ENCODE results near the gene PARD6G.

The PARD6G gene

GRCh38 chr18:80143881-80144280, 103.4 kb downstream of the PARD6G start:
- no peak for DNase-seq (ENCODE audit: low spot score)

- DNase-seq (ENCODE audit: low spot score): no peak
Observed at GRCh38 chr18:80140455-80140985, 106.8 kb downstream of the PARD6G start.

- no peak for DNase-seq (ENCODE audit: low spot score)
Observed at GRCh38 chr18:80137976-80138375, 109.3 kb downstream of the PARD6G start.

- no peak for DNase-seq (ENCODE audit: low spot score)
Observed at GRCh38 chr18:80137137-80137536, 110.2 kb downstream of the PARD6G start.

- DNase-seq (ENCODE audit: low spot score): no peak
Observed at GRCh38 chr18:80136679-80137078, 110.6 kb downstream of the PARD6G start.

- DNase-seq (ENCODE audit: low spot score): no peak
Observed at GRCh38 chr18:80135136-80135535, 112.2 kb downstream of the PARD6G start.

- DNase-seq (ENCODE audit: low spot score): no peak
Observed at GRCh38 chr18:80133124-80133523, 114.2 kb downstream of the PARD6G start.

DNA sequence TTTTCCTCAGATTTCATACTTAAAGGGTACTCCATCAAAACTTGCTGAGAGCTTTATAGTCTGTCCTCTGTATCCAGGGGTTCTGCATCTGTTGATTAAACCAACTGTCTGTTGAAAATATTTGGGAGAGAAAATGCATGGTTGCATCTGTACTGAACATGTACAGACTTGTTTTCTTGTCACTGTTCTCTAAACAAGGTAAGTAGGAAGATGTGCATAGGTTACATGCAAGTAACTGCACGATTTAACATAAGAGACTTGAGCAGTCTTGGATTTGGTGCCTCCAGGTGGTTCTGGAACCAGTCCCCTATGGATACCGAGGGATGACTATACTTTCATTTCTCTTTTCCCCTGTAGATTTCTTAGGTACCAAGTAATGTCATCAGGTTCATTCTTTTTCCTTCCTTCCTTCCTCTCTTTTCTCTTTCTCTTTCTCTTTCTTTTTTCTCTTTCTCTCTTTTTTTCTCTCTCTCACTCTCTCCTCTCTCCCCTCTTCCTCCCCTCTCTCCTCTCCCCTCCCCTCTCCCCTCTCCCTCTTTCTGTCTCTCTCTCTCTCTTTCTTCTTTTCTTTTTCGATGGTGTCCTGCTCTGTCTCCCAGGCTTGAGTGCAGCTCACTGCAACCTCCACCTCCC, 115.0 kb downstream of the PARD6G start:
- DNase-seq (ENCODE audit: low spot score): no peak

DNA sequence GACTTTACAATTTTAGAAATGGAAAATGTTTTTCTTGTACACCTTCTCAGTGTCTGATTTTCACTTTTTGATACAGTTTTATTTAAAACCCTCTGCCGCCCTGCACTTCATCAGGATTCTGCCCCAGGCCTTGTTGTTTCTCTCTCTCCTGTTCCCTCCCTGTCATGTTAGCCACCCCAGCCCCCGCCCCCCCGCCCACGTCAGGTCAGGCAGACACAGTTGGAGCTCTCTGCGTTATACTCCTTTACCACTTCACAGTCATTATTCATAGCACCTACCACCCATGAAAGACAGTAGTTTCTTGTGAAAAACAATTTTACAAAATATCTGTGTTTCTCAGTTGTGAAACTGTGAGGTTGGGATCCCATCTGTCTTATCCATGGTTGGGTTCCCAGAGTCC, 116.8 kb downstream of the PARD6G start:
- DNase-seq (ENCODE audit: low spot score): no peak

GRCh38 chr18:80129672-80130367, 117.5 kb downstream of the PARD6G start:
- no peak for DNase-seq (ENCODE audit: low spot score)

DNA sequence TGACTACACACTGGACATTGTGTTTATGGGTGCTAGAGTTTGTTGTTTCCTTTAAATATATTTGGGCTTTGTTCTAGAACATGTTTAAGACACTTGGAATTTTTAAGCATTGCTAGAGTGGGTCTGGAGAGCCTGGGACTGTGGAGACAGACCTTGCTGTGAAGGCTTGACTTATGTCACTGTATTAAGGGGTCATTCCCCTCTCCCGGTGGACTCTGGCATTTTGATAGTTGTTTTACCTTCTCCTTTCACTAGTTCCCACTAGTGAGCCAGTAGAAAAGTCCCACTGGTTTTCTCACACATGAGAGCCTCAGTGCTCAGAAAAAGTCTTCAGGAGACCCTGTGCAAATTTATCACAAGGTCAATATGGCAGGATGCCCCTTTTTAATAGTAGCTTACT, 119.7 kb downstream of the PARD6G start:
- DNase-seq (ENCODE audit: low spot score): no peak

DNA sequence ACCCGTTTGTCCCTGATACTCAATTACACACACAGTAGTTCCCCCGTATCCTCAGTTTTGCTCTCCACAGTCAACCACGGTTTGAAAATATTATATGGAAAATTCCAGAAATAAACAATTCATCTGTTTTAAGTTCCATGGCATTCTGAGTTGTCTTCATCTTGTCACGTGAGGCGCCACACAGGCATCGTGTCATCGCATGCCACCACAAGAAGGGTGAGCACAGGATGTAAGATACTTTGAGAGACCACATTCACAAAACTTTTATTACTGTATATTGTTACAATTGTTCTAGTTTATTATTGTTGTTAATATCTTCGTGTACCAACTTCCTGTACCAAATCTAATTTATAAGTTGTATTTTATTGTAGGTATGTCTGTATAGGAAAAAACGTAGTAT, 120.5 kb downstream of the PARD6G start:
- DNase-seq (ENCODE audit: low spot score): no peak

- DNase-seq (ENCODE audit: low spot score): no peak
Observed at GRCh38 chr18:80124131-80124530, 123.2 kb downstream of the PARD6G start.

DNA sequence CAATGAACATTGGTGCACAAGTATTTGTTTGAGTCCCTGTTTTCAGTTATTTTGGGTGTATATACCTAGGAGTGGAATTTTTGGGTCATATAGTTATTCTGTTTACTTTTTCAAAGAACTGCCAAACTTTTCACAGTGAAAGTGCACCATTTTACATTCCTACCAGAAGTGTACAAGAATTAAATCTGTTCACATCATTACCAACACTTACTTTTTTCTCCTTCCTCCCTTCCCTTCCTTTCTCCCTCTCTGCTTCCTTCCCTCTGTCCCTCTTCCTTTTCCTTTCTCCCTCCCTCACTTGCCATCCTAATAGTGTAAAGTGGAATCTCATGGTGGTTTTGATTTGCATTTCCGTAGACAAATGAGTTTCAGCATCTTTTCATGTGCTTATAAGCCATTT, 126.4 kb downstream of the PARD6G start:
- DNase-seq (ENCODE audit: low spot score): no peak

DNA sequence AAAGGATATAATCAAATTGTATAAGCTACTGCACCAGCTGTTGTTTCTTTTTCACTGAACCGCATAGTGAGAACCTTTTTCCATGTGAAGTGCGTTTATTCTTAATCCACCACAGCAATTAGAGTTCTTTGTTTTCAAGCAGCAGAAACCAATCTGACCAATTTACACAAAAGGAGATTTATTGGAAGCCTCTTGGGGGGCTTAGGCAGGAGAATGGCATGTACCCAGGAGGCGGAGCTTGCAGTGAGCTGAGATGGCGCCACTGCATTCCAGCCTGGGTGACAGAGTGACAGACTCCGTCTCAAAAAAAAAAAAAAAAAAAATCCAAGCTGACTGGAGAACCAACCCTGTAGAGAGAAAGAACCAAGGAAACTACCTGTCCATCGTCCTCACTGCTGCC, 128.2 kb downstream of the PARD6G start:
- no peak for DNase-seq (ENCODE audit: low spot score)

DNA sequence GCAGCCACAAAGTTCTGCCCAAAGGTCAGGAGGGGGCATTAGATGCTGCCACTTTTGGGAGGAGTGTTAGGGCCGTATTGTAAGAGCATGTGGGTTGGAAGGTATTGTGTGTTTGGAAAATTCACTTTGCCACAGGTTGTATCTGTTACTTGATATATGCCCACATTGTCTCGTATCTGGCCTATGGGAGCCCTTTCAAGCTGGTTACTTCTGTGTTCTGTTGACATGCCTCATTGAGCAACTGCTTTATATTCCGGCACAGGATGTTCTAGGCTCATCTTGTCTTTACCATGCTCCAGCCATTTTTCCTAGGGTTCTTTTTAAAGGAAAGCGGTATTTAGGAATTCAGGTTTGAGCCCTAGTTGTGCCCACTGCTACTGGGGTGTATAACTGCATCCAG, 132.3 kb downstream of the PARD6G start:
- no peak for DNase-seq (ENCODE audit: low spot score)

GRCh38 chr18:80112624-80113248, 134.6 kb downstream of the PARD6G start:
- DNase-seq (ENCODE audit: low spot score): no peak

DNA sequence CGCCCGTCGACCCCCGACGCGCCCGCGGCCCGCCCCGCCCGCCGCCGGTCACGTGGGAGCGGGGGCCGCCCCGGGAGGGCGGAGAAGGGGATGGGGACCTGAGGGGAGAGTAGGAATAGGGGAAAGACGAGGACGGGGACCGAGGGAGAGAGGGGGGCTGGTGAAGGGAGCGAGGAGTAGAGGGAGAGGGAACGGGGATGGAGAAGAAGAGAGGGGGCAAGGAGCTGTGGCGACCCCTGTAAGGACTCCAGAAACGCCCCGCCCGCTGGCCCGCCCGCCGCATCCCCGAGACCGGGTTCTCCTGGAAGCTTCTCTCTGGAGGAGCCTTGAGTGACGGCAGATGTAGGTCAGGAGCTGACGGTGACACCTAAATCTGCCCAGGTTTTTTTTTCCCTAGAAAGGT, 137.6 kb downstream of the PARD6G start:
- peak; percentile 36 for DNase-seq (ENCODE audit: low spot score)

DNA sequence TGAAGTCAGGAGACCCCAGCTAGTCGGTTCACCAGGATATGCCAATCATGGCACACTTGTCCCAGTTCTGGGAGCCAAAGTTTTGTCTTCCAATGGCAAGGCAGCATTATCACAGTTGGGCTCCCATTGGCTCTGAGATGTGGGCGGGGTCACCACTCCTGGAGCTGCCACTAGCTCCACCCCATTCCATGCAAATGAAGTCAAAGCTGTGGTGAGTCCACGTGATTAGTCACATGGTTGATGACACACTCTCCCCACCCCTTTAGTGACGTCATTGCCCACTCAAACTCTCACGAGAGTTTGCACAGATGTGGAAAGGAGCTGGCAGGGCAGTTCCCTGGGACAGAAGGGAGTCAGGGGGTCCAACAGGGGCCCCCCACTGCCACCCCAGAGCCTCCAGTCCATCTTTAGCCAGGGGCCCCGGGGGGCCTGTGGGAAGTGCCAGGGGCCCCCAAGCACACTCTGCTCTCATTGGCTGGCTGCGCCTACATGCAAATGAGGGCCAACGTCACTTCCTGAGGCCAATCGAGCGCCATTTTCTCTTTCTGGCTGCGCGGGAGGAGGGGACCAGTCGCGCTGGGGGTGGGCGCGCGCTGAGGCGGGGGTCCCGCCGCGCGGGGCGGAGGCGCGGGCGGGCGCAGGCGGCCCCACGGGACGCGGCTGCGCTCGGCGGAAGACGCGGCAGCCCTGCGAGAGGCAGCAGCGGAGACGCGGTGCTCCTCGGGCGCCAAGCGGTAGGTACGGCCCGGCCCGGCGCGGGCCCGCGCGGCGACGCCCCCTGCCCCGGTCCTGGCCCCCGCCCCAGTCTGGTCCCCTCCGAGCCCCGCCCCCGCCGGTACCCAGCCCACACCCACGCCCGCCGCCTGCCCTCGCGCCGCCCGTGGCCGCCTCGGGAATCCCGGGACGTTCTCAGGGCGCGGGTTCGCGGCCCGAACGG, 138.3 kb downstream of the PARD6G start, which contains the start of gene ADNP2:
Gene ADNP2, plus strand, starts transcription at position 524 of the 937 bp plus-strand sequence. CDS start 8,281 bp downstream, outside the sequence.
- DNase-seq (ENCODE audit: low spot score): peak; percentile 76

- no peak for DNase-seq (ENCODE audit: low spot score)
Observed at GRCh38 chr18:80108121-80108536, 139.2 kb downstream of the PARD6G start.

DNA sequence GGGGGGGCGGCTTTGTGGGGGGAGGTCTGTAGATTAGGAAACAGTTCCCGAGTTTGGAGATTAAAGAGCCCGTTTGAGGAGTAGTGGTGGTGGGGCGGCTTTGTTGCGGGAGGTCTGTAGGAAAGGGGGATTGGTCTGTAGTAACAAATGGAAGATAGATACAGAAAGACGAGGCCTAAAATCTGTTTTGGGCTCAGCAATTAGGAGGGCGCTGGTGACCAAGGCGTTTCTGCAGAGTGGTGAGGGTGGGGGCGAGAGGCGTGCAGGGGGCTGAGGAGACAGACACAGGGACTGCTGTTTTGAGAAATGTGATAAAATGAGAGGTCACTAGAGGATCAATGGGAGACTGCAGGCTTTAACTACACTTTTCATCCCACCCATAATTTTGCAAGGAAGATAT, 139.9 kb downstream of the PARD6G start:
- DNase-seq (ENCODE audit: low spot score): no peak
